ENCODE measurements around the gene SH2D3C.

SH2D3C gene

GRCh38 chr9:127698386-127698785, 80.1 kb downstream of the SH2D3C start:
- H3K4me1 ChIP-seq (ENCODE audit: control insufficient read depth in 1 of 2, insufficient read depth in 2 of 2, low read length in 2 of 2): no peaks in the 10 kb centered on the region
- H3K36me3 ChIP-seq (ENCODE audit: control insufficient read depth in 1 of 2, insufficient read depth in 2 of 2, low read length in 2 of 2): no peaks in the 10 kb centered on the region
- H3K27me3 ChIP-seq (ENCODE audit: low read depth, low read length): no peaks in the 10 kb centered on the region
- H3K27ac ChIP-seq (ENCODE audit: low read length): no peak overlapping the region
- no peak overlapping the region for H3K4me3 ChIP-seq (ENCODE audit: low read depth in 1 of 2, low read length in 2 of 2)
- no peaks in the 10 kb centered on the region for H3K9me3 ChIP-seq (ENCODE audit: control insufficient read depth in 1 of 2, low read length in 2 of 2)

GRCh38 chr9:127697575-127697974, 80.9 kb downstream of the SH2D3C start:
- H3K36me3 ChIP-seq (ENCODE audit: control insufficient read depth in 1 of 2, insufficient read depth in 2 of 2, low read length in 2 of 2): peaks cover 0 to 3% of the 10 kb centered on the region in 2 donors
- no peak overlapping the region for H3K27ac ChIP-seq (ENCODE audit: low read length)
- H3K27me3 ChIP-seq (ENCODE audit: low read depth, low read length): no peaks in the 10 kb centered on the region
- no peaks in the 10 kb centered on the region for H3K4me1 ChIP-seq (ENCODE audit: control insufficient read depth in 1 of 2, insufficient read depth in 2 of 2, low read length in 2 of 2)
- H3K4me3 ChIP-seq (ENCODE audit: low read depth in 1 of 2, low read length in 2 of 2): no peak overlapping the region
- H3K9me3 ChIP-seq (ENCODE audit: control insufficient read depth in 1 of 2, low read length in 2 of 2): no peaks in the 10 kb centered on the region

GRCh38 chr9:127694890-127695720, 83.4 kb downstream of the SH2D3C start:
- H3K27ac ChIP-seq (ENCODE audit: low read length): no peak overlapping the region
- H3K27me3 ChIP-seq (ENCODE audit: low read depth, low read length): no peaks in the 10 kb centered on the region
- no peak overlapping the region for H3K4me3 ChIP-seq (ENCODE audit: low read depth in 1 of 2, low read length in 2 of 2)
- H3K4me1 ChIP-seq (ENCODE audit: control insufficient read depth in 1 of 2, insufficient read depth in 2 of 2, low read length in 2 of 2): no peaks in the 10 kb centered on the region
- peaks cover 0 to 21% of the 10 kb centered on the region in 2 donors for H3K36me3 ChIP-seq (ENCODE audit: control insufficient read depth in 1 of 2, insufficient read depth in 2 of 2, low read length in 2 of 2)
- no peaks in the 10 kb centered on the region for H3K9me3 ChIP-seq (ENCODE audit: control insufficient read depth in 1 of 2, low read length in 2 of 2)

GRCh38 chr9:127693697-127694096, 84.8 kb downstream of the SH2D3C start:
- Histone ChIP-seq H3K4me1 (ENCODE audit: control insufficient read depth in 1 of 2, insufficient read depth in 2 of 2, low read length in 2 of 2) (no peaks in the 10 kb centered on the region), H3K4me3 (ENCODE audit: low read depth in 1 of 2, low read length in 2 of 2) (no peak overlapping the region), H3K27ac (ENCODE audit: low read length) (no peak overlapping the region), H3K36me3 (ENCODE audit: control insufficient read depth in 1 of 2, insufficient read depth in 2 of 2, low read length in 2 of 2) (peaks cover 2 to 28% of the 10 kb centered on the region in 2 donors), H3K27me3 (ENCODE audit: low read depth, low read length) (no peaks in the 10 kb centered on the region), H3K9me3 (ENCODE audit: control insufficient read depth in 1 of 2, low read length in 2 of 2) (no peaks in the 10 kb centered on the region)

GRCh38 chr9:127693143-127693542, 85.3 kb downstream of the SH2D3C start:
- Histone ChIP-seq H3K4me1 (ENCODE audit: control insufficient read depth in 1 of 2, insufficient read depth in 2 of 2, low read length in 2 of 2) (no peaks in the 10 kb centered on the region), H3K36me3 (ENCODE audit: control insufficient read depth in 1 of 2, insufficient read depth in 2 of 2, low read length in 2 of 2) (peaks cover 3 to 28% of the 10 kb centered on the region in 2 donors), H3K4me3 (ENCODE audit: low read depth in 1 of 2, low read length in 2 of 2) (no peak overlapping the region), H3K9me3 (ENCODE audit: control insufficient read depth in 1 of 2, low read length in 2 of 2) (no peaks in the 10 kb centered on the region), H3K27ac (ENCODE audit: low read length) (no peak overlapping the region), H3K27me3 (ENCODE audit: low read depth, low read length) (no peaks in the 10 kb centered on the region)

GRCh38 chr9:127692071-127692470, 86.4 kb downstream of the SH2D3C start:
- no peak overlapping the region for H3K27ac ChIP-seq (ENCODE audit: low read length)
- peaks cover 3 to 28% of the 10 kb centered on the region in 2 donors for H3K36me3 ChIP-seq (ENCODE audit: control insufficient read depth in 1 of 2, insufficient read depth in 2 of 2, low read length in 2 of 2)
- H3K4me3 ChIP-seq (ENCODE audit: low read depth in 1 of 2, low read length in 2 of 2): no peak overlapping the region
- no peaks in the 10 kb centered on the region for H3K27me3 ChIP-seq (ENCODE audit: low read depth, low read length)
- H3K9me3 ChIP-seq (ENCODE audit: control insufficient read depth in 1 of 2, low read length in 2 of 2): no peaks in the 10 kb centered on the region
- H3K4me1 ChIP-seq (ENCODE audit: control insufficient read depth in 1 of 2, insufficient read depth in 2 of 2, low read length in 2 of 2): no peaks in the 10 kb centered on the region

- Histone ChIP-seq H3K4me3 (ENCODE audit: low read depth in 1 of 2, low read length in 2 of 2) (no peak overlapping the region), H3K27me3 (ENCODE audit: low read depth, low read length) (no peaks in the 10 kb centered on the region), H3K27ac (ENCODE audit: low read length) (no peak overlapping the region), H3K36me3 (ENCODE audit: control insufficient read depth in 1 of 2, insufficient read depth in 2 of 2, low read length in 2 of 2) (peaks cover 13 to 28% of the 10 kb centered on the region in 2 donors), H3K9me3 (ENCODE audit: control insufficient read depth in 1 of 2, low read length in 2 of 2) (no peaks in the 10 kb centered on the region), H3K4me1 (ENCODE audit: control insufficient read depth in 1 of 2, insufficient read depth in 2 of 2, low read length in 2 of 2) (no peaks in the 10 kb centered on the region)
Observed at GRCh38 chr9:127690735-127691134, 87.7 kb downstream of the SH2D3C start.

- H3K4me3 ChIP-seq (ENCODE audit: low read depth in 1 of 2, low read length in 2 of 2): no peak overlapping the region
- H3K27ac ChIP-seq (ENCODE audit: low read length): no peak overlapping the region
- no peaks in the 10 kb centered on the region for H3K27me3 ChIP-seq (ENCODE audit: low read depth, low read length)
- H3K4me1 ChIP-seq (ENCODE audit: control insufficient read depth in 1 of 2, insufficient read depth in 2 of 2, low read length in 2 of 2): no peaks in the 10 kb centered on the region
- no peaks in the 10 kb centered on the region for H3K9me3 ChIP-seq (ENCODE audit: control insufficient read depth in 1 of 2, low read length in 2 of 2)
- H3K36me3 ChIP-seq (ENCODE audit: control insufficient read depth in 1 of 2, insufficient read depth in 2 of 2, low read length in 2 of 2): peaks cover 13 to 32% of the 10 kb centered on the region in 2 donors
Observed at GRCh38 chr9:127689329-127690000, 89.0 kb downstream of the SH2D3C start.
